ENCODE results near the gene IFFO2.

IFFO2 gene

GRCh38 chr1:18936814-18937481 is 19.5 kb downstream of the IFFO2 start:
- no peak for DNase-seq (ENCODE audit: low read depth in 2 of 2)

DNA sequence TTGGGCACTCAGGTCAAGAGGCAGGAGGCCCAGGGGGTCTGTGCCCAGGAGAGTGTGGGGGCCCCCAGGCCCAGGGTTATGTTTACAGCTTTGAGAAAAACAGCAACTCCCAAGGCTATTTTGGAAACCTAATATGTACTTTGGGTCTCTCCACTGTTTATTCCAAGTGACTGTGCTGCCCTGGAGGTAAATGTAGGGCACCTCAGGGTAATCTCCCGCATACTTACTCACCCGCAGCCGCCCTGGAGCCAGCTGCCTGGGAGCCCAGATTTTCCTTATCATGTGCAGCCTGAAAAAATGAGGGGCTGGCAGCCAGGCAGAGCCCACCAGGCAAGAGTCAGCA is 20.0 kb downstream of the IFFO2 start:
- DNase-seq (ENCODE audit: low read depth in 2 of 2): no peak

DNA sequence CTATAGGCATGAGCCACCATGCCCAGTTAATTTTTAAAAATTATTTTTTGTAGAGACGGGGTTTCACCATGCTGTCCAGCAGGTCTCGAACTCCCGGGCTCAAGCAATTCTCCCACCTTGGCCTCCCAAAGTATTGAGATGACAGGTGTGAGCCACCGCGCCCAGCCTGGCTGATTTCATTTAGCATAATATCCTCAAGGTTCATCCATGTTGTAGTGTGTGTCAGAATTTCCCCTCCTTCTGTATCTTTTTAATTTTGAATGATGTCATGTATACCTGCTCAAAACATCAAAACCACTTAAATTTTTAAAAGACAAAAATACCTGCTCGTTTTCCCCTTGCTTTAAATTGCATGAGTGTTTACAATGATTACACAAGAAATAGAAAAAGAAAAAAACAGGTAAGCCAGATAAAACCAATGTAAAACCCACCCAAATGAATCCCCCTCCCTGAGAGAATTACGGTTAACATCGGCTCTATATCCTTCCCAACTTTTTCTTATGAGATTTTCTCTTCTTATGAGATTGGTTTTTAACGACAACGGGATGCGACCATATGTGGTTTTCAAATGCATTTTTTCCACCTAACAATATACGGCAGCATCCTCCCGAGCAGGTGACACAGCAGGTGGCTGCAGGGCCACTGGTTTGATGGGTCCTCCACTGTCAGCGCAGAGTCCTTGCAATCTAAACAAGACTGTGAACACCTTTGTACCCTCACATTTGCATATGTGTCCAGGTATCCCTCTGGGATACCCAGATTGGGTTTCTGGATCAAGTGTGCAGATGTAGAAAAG is 22.1 kb downstream of the IFFO2 start:
- no peak for DNase-seq (ENCODE audit: low read depth in 2 of 2)

DNA sequence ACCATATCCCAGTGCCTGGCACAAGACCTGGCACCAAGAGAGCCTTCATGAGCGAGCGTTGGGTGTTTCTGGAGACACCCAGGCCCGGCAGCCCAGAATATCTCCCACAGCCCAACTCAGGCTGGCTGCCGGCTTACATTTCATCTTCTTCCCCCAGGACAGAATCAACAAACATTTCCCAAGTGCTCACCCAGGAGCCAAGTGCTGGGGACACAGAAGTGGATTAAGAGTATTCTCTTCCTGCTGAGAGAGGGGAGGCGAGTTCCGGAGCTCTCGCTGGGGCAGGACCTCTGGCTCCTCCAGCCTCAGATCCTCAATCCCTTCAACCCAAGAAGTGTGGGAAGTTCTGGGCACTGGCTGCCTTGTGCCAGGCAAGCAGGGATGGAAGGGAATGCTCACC is 23.6 kb downstream of the IFFO2 start:
- no peak for DNase-seq (ENCODE audit: low read depth in 2 of 2)

- DNase-seq (ENCODE audit: low read depth in 2 of 2): no peak
Observed at GRCh38 chr1:18932387-18932786, 24.1 kb downstream of the IFFO2 start.

DNA sequence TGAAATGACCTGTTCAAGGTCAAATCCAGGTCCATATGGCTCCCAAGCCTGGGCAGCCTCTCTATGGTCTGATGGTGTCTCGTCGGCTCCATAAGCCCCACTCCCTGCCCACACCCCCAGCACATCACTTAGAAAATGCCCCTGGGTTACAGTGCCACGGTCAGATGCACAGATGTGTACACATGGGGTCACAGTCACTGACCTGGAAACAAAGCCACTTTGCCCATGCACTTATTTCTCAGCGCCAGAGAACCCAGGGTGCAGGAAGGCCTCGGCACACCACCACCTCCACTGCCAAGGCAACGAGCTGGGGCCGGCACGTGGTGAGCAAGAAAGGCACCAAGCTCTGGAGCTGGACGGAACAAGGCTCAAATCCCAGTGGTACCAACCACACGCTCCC is 24.7 kb downstream of the IFFO2 start:
- DNase-seq (ENCODE audit: low read depth in 2 of 2): no peak

- no peak for DNase-seq (ENCODE audit: low read depth in 2 of 2)
Observed at GRCh38 chr1:18929686-18930085, 26.8 kb downstream of the IFFO2 start.

- DNase-seq (ENCODE audit: low read depth in 2 of 2): no peak
Observed at GRCh38 chr1:18928985-18929384, 27.5 kb downstream of the IFFO2 start.

DNA sequence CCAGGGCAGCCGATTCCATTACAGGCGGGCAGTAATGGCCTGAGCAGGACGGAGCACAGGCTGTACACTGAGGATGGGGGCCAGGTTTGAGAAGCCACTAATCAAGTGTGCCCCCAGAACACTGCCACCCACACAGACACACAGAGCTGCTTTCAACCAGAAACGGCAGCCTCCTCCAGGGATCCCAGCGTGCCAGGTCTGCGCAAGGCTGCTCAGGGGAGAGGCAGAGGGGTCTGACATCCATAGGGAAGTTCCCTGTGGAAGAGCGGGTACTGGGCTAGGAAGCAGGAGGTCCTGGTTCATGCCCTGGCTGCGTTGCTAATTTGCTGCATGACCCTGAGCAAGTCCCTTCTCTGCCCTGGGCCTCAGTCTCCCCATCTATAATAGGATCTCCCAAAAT is 28.1 kb downstream of the IFFO2 start:
- no peak for DNase-seq (ENCODE audit: low read depth in 2 of 2)

GRCh38 chr1:18927654-18928272 is 28.7 kb downstream of the IFFO2 start:
- peak in 1 of 2 experiments; percentile 31 for DNase-seq (ENCODE audit: low read depth in 2 of 2)

DNA sequence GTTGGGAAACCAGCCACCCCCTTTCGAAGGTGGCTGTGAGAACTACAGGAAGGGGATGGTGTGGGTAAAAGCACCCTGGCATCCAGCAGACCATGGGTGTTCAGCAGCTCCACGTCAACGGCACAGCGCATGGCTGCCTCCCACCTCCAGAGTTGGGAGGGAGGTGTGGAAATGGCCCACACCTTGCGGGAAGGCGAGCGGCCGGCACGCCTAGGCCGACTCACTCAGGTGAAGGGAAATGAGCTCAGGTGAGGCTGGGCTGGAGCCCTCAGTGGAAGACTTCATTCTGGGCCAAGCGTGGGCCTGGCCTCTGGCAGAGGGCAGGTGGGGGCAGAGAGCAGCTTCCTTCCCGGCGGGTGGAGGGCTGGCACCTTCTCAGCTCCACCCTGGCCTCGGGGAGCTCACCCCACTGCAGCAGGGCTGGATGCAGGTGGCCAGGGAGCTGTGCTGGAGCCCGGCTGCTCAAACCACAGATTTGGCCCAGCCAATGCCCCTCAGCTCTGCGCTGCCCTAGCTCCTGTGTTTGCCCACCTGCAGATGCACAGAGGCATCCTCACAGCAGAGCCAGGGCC is 29.3 kb downstream of the IFFO2 start:
- DNase-seq (ENCODE audit: low read depth in 2 of 2): no peak

DNA sequence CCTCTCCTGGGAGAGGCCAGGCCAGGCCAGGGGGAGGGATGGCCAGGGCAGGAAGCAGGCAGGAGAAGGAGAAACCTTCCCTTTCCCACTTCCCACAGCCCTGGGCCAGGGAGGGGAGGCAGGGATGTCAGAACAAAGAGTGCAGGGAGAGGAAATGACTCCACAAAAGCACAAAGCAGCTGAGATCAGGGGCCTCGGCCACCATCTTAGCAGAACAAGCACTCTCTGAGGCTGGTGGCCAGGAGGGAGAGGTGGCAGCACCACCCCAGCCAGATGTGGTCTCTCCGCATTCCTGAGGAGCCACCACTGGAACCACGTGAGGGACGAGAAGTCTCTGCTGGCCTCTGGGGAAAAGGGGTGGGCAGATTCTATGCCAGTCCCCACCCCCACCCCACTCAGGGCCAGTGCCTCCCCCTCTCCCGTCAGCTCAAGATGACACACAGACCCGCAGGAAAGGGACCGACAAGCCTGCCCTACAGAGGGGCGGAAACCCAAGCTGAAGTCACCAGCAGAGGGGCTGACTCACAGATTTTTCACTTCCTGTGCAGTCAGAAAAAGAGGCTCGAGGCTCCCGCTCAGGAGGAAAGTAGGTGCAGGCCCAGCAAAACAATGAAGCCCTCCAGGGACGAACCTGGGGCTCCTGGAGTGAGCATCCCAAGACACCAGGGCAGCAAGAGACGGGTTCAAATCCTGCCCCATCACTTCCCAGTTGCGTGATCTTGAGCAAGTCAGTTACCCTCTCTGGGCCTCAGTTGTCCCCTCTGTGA is 30.0 kb downstream of the IFFO2 start:
- peak; percentile 73 to 77 for DNase-seq (ENCODE audit: low read depth in 2 of 2)

DNA sequence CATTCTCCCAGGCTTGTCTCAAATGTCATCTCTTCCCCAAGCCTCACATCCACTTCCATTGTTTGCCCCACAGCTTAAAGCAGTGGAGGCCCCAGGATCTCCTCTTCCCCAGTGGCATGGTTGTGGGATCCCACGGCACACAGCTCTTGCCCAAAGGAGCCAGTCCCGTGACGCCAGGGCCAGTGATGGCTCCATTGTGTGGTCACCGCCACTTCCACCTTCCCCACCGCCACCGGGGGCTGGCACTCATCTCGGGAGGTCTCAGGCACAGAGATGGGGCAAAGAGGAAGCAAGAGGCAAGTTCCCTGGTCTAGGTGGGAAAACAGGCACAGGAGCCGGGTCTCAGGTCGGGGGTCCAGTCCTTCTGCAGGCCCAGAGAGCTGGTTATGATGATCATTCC is 31.2 kb downstream of the IFFO2 start:
- no peak for DNase-seq (ENCODE audit: low read depth in 2 of 2)

DNA sequence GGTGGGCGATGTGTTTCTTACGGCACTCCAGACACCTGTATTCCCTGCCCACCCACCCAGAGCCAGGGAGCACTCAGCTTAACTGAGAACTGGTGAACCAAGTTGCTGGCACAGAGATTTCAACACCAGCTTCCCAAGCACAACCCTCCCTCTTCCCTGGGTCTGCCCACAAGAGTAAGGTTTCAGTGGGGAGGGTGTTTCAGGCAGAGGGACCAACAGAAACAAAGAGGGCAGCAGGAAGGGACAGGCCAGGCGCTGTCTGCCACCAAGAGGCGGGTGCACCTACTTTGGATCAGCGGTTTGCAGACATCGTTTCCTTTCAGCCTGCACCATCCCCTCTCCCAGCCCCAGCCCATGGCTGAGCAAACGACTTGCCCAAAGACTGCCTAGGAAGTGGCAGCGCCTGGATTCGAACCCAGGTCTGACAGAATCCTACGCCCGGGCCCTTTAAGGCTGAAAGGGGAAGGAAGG is 32.2 kb downstream of the IFFO2 start:
- no peak for DNase-seq (ENCODE audit: low read depth in 2 of 2)

DNA sequence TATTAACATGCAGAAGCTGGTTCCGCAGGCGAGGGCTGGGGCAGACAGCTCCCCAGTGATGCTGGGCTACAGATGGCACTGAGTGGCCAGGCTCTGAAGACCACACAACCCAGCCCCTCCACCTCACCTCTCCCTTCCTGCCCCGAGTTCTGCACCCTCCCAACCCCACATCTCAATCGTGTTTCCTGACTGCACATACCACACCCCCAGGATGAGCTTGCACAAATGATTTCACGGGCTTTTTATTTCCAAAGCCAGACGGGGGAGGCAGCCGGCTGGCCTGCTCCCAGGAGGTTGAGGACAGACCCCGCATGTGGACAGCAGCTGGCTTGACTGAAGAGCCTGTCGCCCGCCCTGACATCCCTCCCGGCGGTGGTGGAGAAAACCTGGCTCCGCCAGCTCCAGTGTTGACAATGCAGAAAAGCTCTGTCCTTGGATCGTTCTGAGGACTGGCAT is 32.7 kb downstream of the IFFO2 start:
- no peak for DNase-seq (ENCODE audit: low read depth in 2 of 2)

DNA sequence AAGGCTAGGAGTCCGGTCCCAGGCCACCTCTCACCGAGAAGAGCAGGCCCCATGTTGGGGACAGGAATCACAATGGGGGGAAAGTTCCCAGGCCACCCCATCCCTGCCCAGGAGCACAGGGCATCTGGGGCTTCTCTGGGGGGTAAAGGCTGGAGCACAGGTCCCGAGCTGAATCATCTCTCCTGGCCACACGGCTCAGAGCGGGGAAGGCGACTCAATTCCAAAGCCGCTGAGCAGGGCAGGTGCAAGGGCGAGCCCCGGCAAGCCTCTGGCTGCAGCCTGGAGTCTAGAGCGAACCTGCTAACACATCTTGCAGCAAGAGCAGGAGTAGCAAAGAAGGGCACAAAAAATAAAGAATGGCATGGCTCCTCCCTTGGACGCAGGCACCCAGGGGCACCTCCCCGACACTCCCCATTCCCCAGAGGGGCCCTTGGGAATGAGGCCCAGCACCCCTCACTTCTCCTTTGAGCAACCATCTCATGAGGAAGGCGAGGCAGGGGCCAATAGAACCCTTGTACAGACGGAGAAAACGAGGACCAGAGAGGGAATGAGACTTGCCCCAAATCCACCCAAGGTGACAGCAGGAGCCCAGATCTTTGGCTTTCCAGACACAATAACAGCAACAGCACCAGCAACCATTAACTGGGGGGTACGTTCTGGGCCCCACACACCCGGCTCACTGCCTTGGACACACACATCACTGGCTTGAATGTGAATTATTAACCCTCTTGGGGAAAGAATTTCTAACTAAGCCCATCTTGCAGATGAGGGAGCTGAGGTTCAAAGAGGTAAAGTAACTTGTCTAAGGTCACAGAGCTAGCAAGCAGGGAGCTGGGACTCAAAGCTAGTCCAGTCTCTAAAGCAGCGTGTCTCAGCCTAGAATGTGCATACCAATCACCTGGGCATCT is 33.4 kb downstream of the IFFO2 start:
- no peak for DNase-seq (ENCODE audit: low read depth in 2 of 2)

- DNase-seq (ENCODE audit: low read depth in 2 of 2): no peak
Observed at GRCh38 chr1:18922319-18922726, 34.2 kb downstream of the IFFO2 start.

GRCh38 chr1:18921516-18922251 is 34.8 kb downstream of the IFFO2 start:
- no peak for DNase-seq (ENCODE audit: low read depth in 2 of 2)

- no peak for DNase-seq (ENCODE audit: low read depth in 2 of 2)
Observed at GRCh38 chr1:18920931-18921330, 35.5 kb downstream of the IFFO2 start.

GRCh38 chr1:18919956-18920355 is 36.5 kb downstream of the IFFO2 start:
- no peak for DNase-seq (ENCODE audit: low read depth in 2 of 2)

Data from stimulated activated CD4-positive, alpha-beta T cell treated with anti-CD3 and anti-CD28 coated beads, Interleukin-12 subunit alpha, Interleukin-12 subunit beta, amount 100 ng/mL, for 24 hours (primary cell).